GM21717 (cell line): ENCODE results near the gene COX7A2.

Experiments used
- ATAC-seq: cut with Tn5 transposase; IDR thresholded peaks from one replicate; pipeline ENCODE4 v1.9.1; 2021; ENCODE audit warnings: mild to moderate bottlenecking, moderate library complexity; ENCODE audit not compliant: unreplicated experiment

Gene COX7A2

DNA sequence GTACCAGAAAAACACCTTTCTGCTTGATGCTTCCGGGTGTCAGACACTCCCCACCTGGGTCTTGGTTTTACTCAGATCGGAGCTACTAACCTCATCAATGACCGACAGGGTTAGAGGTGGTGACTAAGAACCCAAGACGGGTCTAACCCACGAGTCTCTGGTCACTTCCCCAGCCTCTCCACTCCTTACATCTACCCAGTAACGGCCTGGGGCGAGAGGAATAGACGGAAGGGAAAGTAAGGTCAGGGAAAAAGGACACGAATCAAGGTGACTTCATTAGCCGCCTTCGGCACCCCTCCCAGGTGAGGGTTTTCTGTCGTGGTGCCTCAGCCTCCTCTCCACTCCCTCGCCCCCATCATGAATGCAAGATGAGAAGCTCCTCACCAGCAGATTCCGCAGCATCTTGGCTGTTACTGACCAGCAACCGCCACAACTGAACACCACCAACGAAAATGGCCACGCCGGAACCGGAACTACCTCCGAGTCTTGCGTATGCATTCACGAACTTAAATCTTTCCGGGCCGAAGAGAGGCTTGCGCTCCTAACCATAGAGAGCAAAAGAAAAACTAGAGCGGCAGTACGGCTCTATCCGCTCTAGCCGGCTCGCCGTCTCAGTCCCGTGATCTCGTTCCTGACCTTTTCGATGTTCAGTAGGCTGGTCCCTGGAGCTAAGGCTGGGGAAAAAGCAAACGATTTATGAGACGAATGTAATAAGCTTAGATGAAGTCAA lies at the start of gene COX7A2:
Gene COX7A2, minus strand, starts transcription at position 469 of the 730 bp plus-strand sequence. Its CDS starts 67 bp downstream, at position 402.
- peak; percentile 98 for ATAC-seq

DNA sequence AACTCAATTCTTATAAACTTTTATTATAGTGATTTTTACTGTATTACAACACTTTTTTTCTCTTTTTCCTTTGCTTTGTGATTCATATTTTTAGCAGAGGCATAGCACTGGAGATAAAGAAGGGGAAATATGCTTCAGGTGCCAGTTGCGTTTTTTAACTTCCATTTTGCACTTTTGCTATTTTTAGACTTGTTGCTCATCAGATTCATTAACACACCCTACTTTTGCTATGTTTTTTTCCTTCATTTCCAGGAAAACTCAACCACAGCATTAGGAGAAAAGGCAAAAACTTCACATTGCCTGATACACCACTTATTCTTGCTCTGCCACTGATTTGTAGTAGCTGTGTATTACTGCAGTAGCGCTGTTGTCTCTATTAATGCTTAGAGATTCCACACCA lies 49.0 kb upstream of the COX7A2 start:
- ATAC-seq, result no peak

GRCh38 chr6:75291744-75292143 lies 48.1 kb upstream of the COX7A2 start:
- ATAC-seq, result no peak

DNA sequence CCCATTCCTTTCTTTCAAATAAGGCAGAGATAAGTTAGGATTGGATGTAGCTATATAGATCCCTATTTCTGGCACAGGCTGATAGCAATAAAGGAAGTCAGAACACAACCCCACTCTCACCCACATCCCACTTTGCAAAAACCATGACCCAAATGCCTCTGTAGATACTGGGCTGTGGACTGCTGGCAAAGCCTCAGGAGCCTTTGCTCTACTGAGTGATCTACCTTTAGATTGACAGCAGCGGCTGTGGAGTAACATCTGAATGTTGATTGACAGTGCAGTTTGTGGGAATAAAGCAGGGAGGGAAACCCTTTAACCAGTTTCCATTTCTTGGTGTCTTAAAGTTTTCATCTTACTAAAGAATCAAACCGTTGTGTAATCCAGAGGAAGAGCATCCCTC lies 47.7 kb upstream of the COX7A2 start:
- ATAC-seq, result no peak

- no peak for ATAC-seq
Observed at GRCh38 chr6:75290136-75290945, 46.7 kb upstream of the COX7A2 start.

GRCh38 chr6:75288023-75288422 lies 44.4 kb upstream of the COX7A2 start:
- ATAC-seq, result no peak

- no peak for ATAC-seq
Observed at GRCh38 chr6:75287424-75287823, 43.8 kb upstream of the COX7A2 start.

- ATAC-seq, result no peak
Observed at GRCh38 chr6:75286955-75287354, 43.4 kb upstream of the COX7A2 start.

DNA sequence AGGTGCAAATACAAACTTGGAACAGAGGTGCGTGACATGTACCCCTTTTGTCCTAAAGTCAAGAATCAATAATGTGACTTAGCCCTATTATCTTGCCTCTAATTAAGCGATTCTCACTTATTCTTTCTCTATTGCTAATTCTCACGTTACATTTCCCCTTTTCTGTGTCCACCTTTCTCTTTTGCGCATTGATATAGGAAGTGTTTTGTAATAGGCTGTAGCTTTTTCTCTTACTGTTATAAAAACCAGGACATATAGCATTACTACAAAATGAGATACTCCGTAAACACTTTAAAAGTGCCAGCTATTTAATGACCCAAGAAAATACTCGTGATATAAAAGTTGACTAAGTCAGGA lies 41.7 kb upstream of the COX7A2 start:
- ATAC-seq, result no peak

DNA sequence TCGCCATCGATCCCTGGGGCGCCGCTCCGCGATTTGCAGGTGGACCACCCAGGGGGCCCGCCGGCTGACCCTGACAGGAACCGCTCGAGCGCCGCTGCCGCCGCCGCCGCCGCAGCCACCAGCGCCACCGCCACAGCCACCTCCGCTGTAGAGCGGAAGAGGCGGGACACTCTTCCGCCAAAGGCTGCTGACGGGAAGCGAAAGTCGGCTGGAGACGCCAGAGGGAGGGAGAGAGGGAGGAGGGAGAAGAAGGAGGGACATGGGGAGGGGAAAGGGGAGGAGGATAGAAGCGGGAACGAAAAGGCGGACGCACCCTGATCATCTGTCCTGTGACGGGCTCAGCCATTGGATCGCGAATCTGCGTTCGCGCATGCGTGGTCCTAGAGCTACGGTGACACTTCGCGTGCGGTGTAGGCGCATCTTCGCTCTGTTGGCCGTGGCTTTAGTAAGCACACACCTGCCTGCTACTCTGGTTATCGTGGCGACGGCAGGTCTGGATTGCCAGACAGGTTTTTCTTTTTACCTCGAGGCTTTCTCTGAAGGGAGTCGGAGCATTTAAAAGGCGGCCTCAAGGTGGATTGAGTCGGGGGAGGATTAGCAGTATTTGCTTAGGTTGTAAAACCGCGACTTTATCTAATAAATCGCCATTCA lies 41.2 kb upstream of the COX7A2 start, which contains the start of gene TMEM30A:
Gene TMEM30A, minus strand, starts transcription at position 161 of the 651 bp plus-strand sequence. Its CDS starts 154 bp downstream, at position 7.
- ATAC-seq, result peak; percentile 91

- peak; percentile 22 for ATAC-seq
Observed at GRCh38 chr6:75283907-75284631, 40.5 kb upstream of the COX7A2 start.

- no peak for ATAC-seq
Observed at GRCh38 chr6:75282706-75283105, 39.1 kb upstream of the COX7A2 start.

- no peak for ATAC-seq
Observed at GRCh38 chr6:75281653-75282052, 38.1 kb upstream of the COX7A2 start.

GRCh38 chr6:75280131-75280855 lies 36.7 kb upstream of the COX7A2 start:
- ATAC-seq, result no peak

DNA sequence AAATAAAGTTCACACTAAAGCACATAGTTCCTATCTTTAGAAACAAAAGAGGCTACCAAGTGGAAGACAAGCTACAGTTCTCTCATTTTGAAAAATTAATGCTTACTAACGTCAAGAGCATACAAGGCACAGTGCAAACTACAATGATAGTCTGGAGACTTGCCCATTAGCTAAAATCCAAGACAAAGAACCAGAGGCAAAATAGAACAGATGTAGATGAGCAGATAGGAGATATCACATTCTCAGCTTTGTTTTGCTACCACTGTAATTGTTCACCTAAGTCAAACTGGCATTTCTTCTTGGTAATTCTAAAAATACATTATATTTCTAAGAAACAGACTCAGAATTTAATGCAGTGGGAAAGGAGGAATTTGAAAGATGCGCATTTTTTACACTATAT lies 35.8 kb upstream of the COX7A2 start:
- ATAC-seq, result no peak

- ATAC-seq, result no peak
Observed at GRCh38 chr6:75278474-75279077, 35.0 kb upstream of the COX7A2 start.

DNA sequence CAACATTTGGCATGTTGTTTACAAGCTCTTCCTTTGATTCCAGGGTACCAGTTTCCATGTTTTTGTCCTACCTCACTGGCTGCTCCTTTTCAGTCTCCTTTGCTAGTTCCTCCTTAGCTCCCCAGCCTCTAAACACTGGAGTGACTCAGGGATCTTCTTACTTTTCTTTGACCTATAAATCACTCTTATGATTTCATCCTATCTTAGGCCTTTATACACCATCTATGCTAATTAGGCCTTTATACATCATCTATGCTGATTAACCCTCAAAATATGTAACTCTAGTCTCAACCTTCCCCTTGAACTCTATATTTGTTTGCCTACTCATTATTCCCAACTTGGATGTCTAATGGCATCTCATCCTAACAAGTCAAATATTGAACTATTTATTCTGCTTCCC lies 31.5 kb upstream of the COX7A2 start:
- ATAC-seq, result no peak

DNA sequence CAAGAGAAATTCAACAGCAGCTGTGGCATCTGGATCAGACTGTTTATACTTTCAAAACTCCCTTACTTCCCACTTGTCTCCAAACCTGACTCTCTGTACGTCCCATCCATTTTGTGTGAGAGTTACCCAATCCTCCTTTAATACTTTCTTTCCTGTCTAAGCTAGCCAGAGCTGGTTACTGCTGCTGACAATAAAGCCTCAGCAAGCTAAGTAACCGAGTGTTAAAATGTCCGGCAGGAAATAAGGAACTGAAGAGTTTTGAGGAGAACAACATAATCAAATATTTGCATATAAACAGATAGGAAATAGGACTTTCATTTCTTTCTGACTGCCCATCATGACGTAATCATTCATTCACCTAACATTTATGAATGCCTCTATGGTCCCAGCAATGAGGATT lies 29.4 kb upstream of the COX7A2 start:
- ATAC-seq, result no peak

- ATAC-seq, result no peak
Observed at GRCh38 chr6:75272145-75272840, 28.7 kb upstream of the COX7A2 start.
